ENCODE results near the gene ITPRID2. TPM values are rescaled to one million over a fixed set of nuclear protein-coding genes. Genes with fewer than 3 reads are reported as not detected.

ITPRID2 gene
- total RNA-seq, 1 experiment from 2014 or later, result 375 TPM

DNA sequence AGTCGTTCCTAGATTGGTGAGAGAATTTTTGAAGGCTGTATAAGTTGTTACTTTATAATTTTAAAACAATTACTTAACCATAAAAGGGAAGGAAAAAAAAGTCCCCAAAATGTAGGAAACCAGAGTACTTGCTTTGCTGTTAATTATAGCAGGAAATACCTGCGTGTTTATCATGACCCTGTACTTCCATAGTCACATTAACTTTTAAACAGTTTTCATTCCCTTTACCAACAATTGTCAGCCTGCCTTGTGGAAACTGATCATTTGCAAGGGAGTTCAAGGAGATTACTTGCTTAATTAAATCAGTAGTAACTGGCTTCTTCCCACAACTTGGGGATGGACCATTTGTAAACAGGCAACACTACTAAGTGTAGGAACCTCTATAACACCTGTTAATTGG lies 6.4 kb upstream of the ITPRID2 start:
- CTCF ChIA-PET, result no interaction called here
- TF ChIP-seq, protein P1, sequence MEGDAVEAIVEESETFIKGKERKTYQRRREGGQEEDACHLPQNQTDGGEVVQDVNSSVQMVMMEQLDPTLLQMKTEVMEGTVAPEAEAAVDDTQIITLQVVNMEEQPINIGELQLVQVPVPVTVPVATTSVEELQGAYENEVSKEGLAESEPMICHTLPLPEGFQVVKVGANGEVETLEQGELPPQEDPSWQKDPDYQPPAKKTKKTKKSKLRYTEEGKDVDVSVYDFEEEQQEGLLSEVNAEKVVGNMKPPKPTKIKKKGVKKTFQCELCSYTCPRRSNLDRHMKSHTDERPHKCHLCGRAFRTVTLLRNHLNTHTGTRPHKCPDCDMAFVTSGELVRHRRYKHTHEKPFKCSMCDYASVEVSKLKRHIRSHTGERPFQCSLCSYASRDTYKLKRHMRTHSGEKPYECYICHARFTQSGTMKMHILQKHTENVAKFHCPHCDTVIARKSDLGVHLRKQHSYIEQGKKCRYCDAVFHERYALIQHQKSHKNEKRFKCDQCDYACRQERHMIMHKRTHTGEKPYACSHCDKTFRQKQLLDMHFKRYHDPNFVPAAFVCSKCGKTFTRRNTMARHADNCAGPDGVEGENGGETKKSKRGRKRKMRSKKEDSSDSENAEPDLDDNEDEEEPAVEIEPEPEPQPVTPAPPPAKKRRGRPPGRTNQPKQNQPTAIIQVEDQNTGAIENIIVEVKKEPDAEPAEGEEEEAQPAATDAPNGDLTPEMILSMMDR (IDR thresholded peaks at IDR 0.05; ENCODE audit: unreplicated experiment), result no peak
- Mint-ChIP-seq H3K9me3 (ENCODE audit: low read depth, unreplicated experiment) (no peaks in the 10 kb centered on the region), H3K27me3 (ENCODE audit: unreplicated experiment) (no peaks in the 10 kb centered on the region), H3K27ac (ENCODE audit: unreplicated experiment) (no peak overlapping the region), H3K36me3 (ENCODE audit: insufficient read depth, unreplicated experiment) (no peaks in the 10 kb centered on the region), H3K4me3 (ENCODE audit: low read depth, unreplicated experiment) (no peak overlapping the region), H3K4me1 (ENCODE audit: low read depth, unreplicated experiment) (peaks cover 17% of the 10 kb centered on the region)
- BruUV-seq (replicated peaks), result no TSS peak
- no peak for DNase-seq
- intact Hi-C loops (cut with micrococcal nuclease; ENCODE audit: unreplicated experiment), result no loop called here

DNA sequence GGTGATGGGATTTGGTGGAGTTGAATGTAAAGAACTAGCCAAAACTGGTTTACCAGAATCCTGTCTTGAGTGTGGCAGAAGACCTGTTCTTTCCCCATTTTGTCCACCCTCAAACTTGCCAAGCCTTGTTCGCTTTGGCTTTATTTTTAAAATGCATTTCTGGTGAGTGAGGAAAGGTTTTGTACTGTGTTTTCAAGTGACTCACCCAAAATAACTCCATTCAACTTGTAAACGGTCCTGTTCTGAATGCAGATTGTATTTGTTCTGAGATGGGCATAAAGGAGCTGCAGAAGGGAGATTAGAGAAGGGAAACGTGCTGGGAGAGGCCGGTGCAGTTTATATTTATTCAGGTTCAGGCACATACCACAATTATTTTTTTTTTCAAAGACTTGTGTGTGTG lies 5.3 kb upstream of the ITPRID2 start:
- H3K27ac Mint-ChIP-seq (ENCODE audit: unreplicated experiment), result no peak overlapping the region
- intact Hi-C loops (cut with micrococcal nuclease; ENCODE audit: unreplicated experiment), result no loop called here
- H3K9me3 Mint-ChIP-seq (ENCODE audit: low read depth, unreplicated experiment), result no peaks in the 10 kb centered on the region
- CTCF ChIA-PET, result interaction anchor here (1.4 kb wide), 1 partner anchor 18 kb away, joined by 3 read pairs; no protein-coding TSS in a partner anchor
- DNase-seq, result no peak
- H3K4me1 Mint-ChIP-seq (ENCODE audit: low read depth, unreplicated experiment), result peaks cover 28% of the 10 kb centered on the region
- TF ChIP-seq, protein P1 (IDR thresholded peaks at IDR 0.05; ENCODE audit: unreplicated experiment), result no peak
- H3K4me3 Mint-ChIP-seq (ENCODE audit: low read depth, unreplicated experiment), result no peak overlapping the region
- no TSS peak for BruUV-seq (replicated peaks)
- no peaks in the 10 kb centered on the region for H3K27me3 Mint-ChIP-seq (ENCODE audit: unreplicated experiment)
- peaks cover 3% of the 10 kb centered on the region for H3K36me3 Mint-ChIP-seq (ENCODE audit: insufficient read depth, unreplicated experiment)

GRCh38 chr2:181887045-181887444 lies 4.5 kb upstream of the ITPRID2 start:
- H3K27me3 Mint-ChIP-seq (ENCODE audit: unreplicated experiment), result no peaks in the 10 kb centered on the region
- H3K27ac Mint-ChIP-seq (ENCODE audit: unreplicated experiment), result no peak overlapping the region

DNA sequence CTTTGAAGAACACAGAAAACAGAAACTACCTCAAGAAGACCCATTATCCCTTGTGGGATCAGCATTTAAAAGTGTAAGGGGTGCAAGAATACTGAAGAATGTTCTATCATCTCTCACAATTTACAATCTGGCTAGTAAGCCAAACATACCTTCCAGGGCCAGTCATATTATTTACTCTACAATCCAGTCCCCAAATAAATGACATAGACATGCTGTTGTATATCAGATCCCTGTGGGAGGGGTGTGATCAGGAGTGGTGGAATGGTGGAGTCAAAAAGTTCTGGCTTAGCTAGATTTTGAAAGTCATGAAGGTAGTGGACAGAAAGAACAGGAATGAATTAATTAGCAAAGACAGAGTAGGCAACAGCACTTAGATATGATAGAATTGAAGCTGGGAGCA lies 1.8 kb upstream of the ITPRID2 start:
- peaks cover 38% of the 10 kb centered on the region for H3K36me3 Mint-ChIP-seq (ENCODE audit: insufficient read depth, unreplicated experiment)
- peak overlapping the region; percentile 98 for H3K4me3 Mint-ChIP-seq (ENCODE audit: low read depth, unreplicated experiment)
- BruUV-seq (replicated peaks), result no TSS peak
- TF ChIP-seq, protein P1 (IDR thresholded peaks at IDR 0.05; ENCODE audit: unreplicated experiment), result no peak
- no peaks in the 10 kb centered on the region for H3K9me3 Mint-ChIP-seq (ENCODE audit: low read depth, unreplicated experiment)
- intact Hi-C loops (cut with micrococcal nuclease; ENCODE audit: unreplicated experiment), result loop anchor here (2.0 kb wide), 1 partner anchor 47 kb away; no protein-coding TSS in a partner anchor
- H3K27me3 Mint-ChIP-seq (ENCODE audit: unreplicated experiment), result no peaks in the 10 kb centered on the region
- H3K27ac Mint-ChIP-seq (ENCODE audit: unreplicated experiment), result peak overlapping the region; percentile 90
- DNase-seq, result no peak
- H3K4me1 Mint-ChIP-seq (ENCODE audit: low read depth, unreplicated experiment), result peaks cover 29% of the 10 kb centered on the region
- CTCF ChIA-PET, result no interaction called here

More at GRCh38 chr2:181887045-181887444, 4.5 kb upstream of the ITPRID2 start:
- Mint-ChIP-seq H3K36me3 (ENCODE audit: insufficient read depth, unreplicated experiment) (peaks cover 11% of the 10 kb centered on the region), H3K4me1 (ENCODE audit: low read depth, unreplicated experiment) (peaks cover 29% of the 10 kb centered on the region), H3K9me3 (ENCODE audit: low read depth, unreplicated experiment) (no peaks in the 10 kb centered on the region), H3K4me3 (ENCODE audit: low read depth, unreplicated experiment) (no peak overlapping the region)
- no peak for DNase-seq
- CTCF ChIA-PET, result no interaction called here
- TF ChIP-seq, protein P1 (IDR thresholded peaks at IDR 0.05; ENCODE audit: unreplicated experiment), result no peak
- intact Hi-C loops (cut with micrococcal nuclease; ENCODE audit: unreplicated experiment), result no loop called here
- no TSS peak for BruUV-seq (replicated peaks)

All from Calu3 (cell line).